DMS53 treated with DMSO at 0.1 percent for 48 hours (cell line): ENCODE measurements around the gene SSBP1.
"Not testable (repeated sequence)": the region's sequence is repeated elsewhere in the genome, so short reads cannot be mapped to it uniquely, and the experiment has no call there.

Experiments
- DNase-seq: peaks from one replicate; lab custom pipeline; 2025; ENCODE audit not compliant: unreplicated experiment; lab: John Stamatoyannopoulos, UW

SSBP1 gene

GRCh38 chr7:141709318-141709717 lies 28.8 kb upstream of the SSBP1 start:
- DNase-seq = no peak

- no peak for DNase-seq
Measured at GRCh38 chr7:141709749-141710148, 28.4 kb upstream of the SSBP1 start.

GRCh38 chr7:141710301-141710700 lies 27.9 kb upstream of the SSBP1 start:
- DNase-seq = no peak

- DNase-seq = no peak
Measured at GRCh38 chr7:141712603-141713255, 25.4 kb upstream of the SSBP1 start.

- DNase-seq = no peak
Measured at GRCh38 chr7:141713890-141714289, 24.3 kb upstream of the SSBP1 start.

GRCh38 chr7:141714571-141714970 lies 23.6 kb upstream of the SSBP1 start:
- DNase-seq = no peak

- no peak for DNase-seq
Measured at GRCh38 chr7:141715018-141715417, 23.1 kb upstream of the SSBP1 start.

GRCh38 chr7:141715794-141716689 lies 22.1 kb upstream of the SSBP1 start:
- no peak for DNase-seq

- no peak for DNase-seq
Measured at GRCh38 chr7:141717450-141717849, 20.7 kb upstream of the SSBP1 start.

- no peak for DNase-seq
Measured at GRCh38 chr7:141722529-141722928, 15.6 kb upstream of the SSBP1 start.

- no peak for DNase-seq
Measured at GRCh38 chr7:141729020-141729419, 9.1 kb upstream of the SSBP1 start.

GRCh38 chr7:141731476-141732149 lies 6.5 kb upstream of the SSBP1 start:
- DNase-seq = no peak

GRCh38 chr7:141737118-141737835 lies 881 bp upstream of the SSBP1 start:
- peak; percentile 7 for DNase-seq

GRCh38 chr7:141738592-141739013 lies 445 bp downstream of the SSBP1 start:
- DNase-seq = no peak

GRCh38 chr7:141739250-141739649 lies 1.1 kb downstream of the SSBP1 start:
- no peak for DNase-seq

- DNase-seq = no peak
Measured at GRCh38 chr7:141742229-141742628, 4.1 kb downstream of the SSBP1 start.

GRCh38 chr7:141744131-141744530 lies 6.0 kb downstream of the SSBP1 start:
- no peak for DNase-seq

- no peak for DNase-seq
Measured at GRCh38 chr7:141748396-141748795, 10.2 kb downstream of the SSBP1 start.

GRCh38 chr7:141751904-141752303 lies 13.7 kb downstream of the SSBP1 start:
- DNase-seq = not testable (repeated sequence)

- no peak for DNase-seq
Measured at GRCh38 chr7:141752634-141753033, 14.5 kb downstream of the SSBP1 start.

- peak; percentile 25 for DNase-seq
Measured at GRCh38 chr7:141754939-141755338, 16.8 kb downstream of the SSBP1 start.
